ENCODE measurements around the gene LYRM4. TPM values are rescaled to one million over a fixed set of nuclear protein-coding genes. Genes with fewer than 3 reads are reported as not detected.

LYRM4 gene
- total RNA-seq, 4 donors from 2014 or later = 6.3 to 13.7 (median 7.8) TPM

GRCh38 chr6:5095236-5095635 lies 165.5 kb downstream of the LYRM4 start:
- Histone ChIP-seq H3K36me3 (no peaks in the 10 kb centered on the region), H3K27me3 (no peaks in the 10 kb centered on the region), H3K9me3 (no peaks in the 10 kb centered on the region), H3K27ac (no peak overlapping the region), H3K4me3 (no peak overlapping the region), H3K4me1 (no peaks in the 10 kb centered on the region)
- no peak for DNase-seq
- TF ChIP-seq CTCF (IDR thresholded peaks at IDR 0.05) (no peak), POLR2A (IDR thresholded peaks at IDR 0.05) (no peak)

GRCh38 chr6:5094327-5094726 lies 166.4 kb downstream of the LYRM4 start:
- Histone ChIP-seq H3K27ac (no peak overlapping the region), H3K27me3 (no peaks in the 10 kb centered on the region), H3K36me3 (no peaks in the 10 kb centered on the region), H3K9me3 (no peaks in the 10 kb centered on the region), H3K4me1 (no peaks in the 10 kb centered on the region), H3K4me3 (no peak overlapping the region)
- TF ChIP-seq POLR2A (IDR thresholded peaks at IDR 0.05) = no peak
- TF ChIP-seq CTCF (IDR thresholded peaks at IDR 0.05) = no peak
- DNase-seq = no peak

- Histone ChIP-seq H3K4me1 (no peaks in the 10 kb centered on the region), H3K36me3 (no peaks in the 10 kb centered on the region), H3K27me3 (no peaks in the 10 kb centered on the region), H3K27ac (no peak overlapping the region), H3K4me3 (no peak overlapping the region), H3K9me3 (no peaks in the 10 kb centered on the region)
- no peak for DNase-seq
- TF ChIP-seq CTCF (IDR thresholded peaks at IDR 0.05) (no peak), POLR2A (IDR thresholded peaks at IDR 0.05) (no peak)
These were observed 167.3 kb downstream of the LYRM4 start for GRCh38 chr6:5093231-5094015.

GRCh38 chr6:5091210-5092069 lies 169.3 kb downstream of the LYRM4 start:
- DNase-seq = no peak
- Histone ChIP-seq H3K4me3 (no peak overlapping the region), H3K27me3 (no peaks in the 10 kb centered on the region), H3K4me1 (peaks cover 0 to 3% (median under 1%) of the 10 kb centered on the region in 4 donors), H3K36me3 (no peaks in the 10 kb centered on the region), H3K27ac (no peak overlapping the region), H3K9me3 (no peaks in the 10 kb centered on the region)
- TF ChIP-seq CTCF (IDR thresholded peaks at IDR 0.05) (no peak), POLR2A (IDR thresholded peaks at IDR 0.05) (no peak)

- Histone ChIP-seq H3K27me3 (no peaks in the 10 kb centered on the region), H3K36me3 (no peaks in the 10 kb centered on the region), H3K4me3 (no peak overlapping the region), H3K9me3 (no peaks in the 10 kb centered on the region), H3K4me1 (peaks cover 0 to 10% (median 4%) of the 10 kb centered on the region in 4 donors), H3K27ac (no peak overlapping the region)
- TF ChIP-seq CTCF (IDR thresholded peaks at IDR 0.05) (no peak), POLR2A (IDR thresholded peaks at IDR 0.05) (no peak)
- DNase-seq = no peak
These were observed 170.1 kb downstream of the LYRM4 start for GRCh38 chr6:5090603-5091002.
